Astrocyte of the spinal cord (primary cell): Measurements from ENCODE around the gene FUBP3.

Experiments
- DNase-seq: peaks from one replicate; pipeline ENCODE4 v3.0.0; 2011; ENCODE audit warnings: low read depth, low spot score
- H3K4me3 ChIP-seq: 2 replicates; pipeline ENCODE4 v1.5.1; 2011; ENCODE audit warnings: low read depth, mild to moderate bottlenecking, low read length, moderate library complexity
- in situ Hi-C: cut with HindIII; loops from 2 replicates; pipeline ENCODE4 v1.10.0; 2017; ENCODE audit warnings: low sequenced_read_pairs
- TF ChIP-seq, protein P1 (sequence below): IDR thresholded peaks from 2 replicates; pipeline ENCODE4 v1.5.1; 2012; ENCODE audit warnings: low read depth, mild to moderate bottlenecking, low read length, inconsistent platforms

FUBP3 gene

GRCh38 chr9:130667120-130667435 lies 87.7 kb downstream of the FUBP3 start:
- in situ Hi-C loops = no loop called here
- no peak for DNase-seq

GRCh38 chr9:130668196-130668595 lies 88.8 kb downstream of the FUBP3 start:
- in situ Hi-C loops = no loop called here
- no peak overlapping the region for H3K4me3 ChIP-seq
- no peak for DNase-seq
- TF ChIP-seq, protein P1, sequence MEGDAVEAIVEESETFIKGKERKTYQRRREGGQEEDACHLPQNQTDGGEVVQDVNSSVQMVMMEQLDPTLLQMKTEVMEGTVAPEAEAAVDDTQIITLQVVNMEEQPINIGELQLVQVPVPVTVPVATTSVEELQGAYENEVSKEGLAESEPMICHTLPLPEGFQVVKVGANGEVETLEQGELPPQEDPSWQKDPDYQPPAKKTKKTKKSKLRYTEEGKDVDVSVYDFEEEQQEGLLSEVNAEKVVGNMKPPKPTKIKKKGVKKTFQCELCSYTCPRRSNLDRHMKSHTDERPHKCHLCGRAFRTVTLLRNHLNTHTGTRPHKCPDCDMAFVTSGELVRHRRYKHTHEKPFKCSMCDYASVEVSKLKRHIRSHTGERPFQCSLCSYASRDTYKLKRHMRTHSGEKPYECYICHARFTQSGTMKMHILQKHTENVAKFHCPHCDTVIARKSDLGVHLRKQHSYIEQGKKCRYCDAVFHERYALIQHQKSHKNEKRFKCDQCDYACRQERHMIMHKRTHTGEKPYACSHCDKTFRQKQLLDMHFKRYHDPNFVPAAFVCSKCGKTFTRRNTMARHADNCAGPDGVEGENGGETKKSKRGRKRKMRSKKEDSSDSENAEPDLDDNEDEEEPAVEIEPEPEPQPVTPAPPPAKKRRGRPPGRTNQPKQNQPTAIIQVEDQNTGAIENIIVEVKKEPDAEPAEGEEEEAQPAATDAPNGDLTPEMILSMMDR = no peak

More at GRCh38 chr9:130667120-130667435, 87.7 kb downstream of the FUBP3 start:
- H3K4me3 ChIP-seq = no peak overlapping the region
- TF ChIP-seq, protein P1 = no peak

GRCh38 chr9:130668659-130669058 lies 89.3 kb downstream of the FUBP3 start:
- TF ChIP-seq, protein P1 = no peak
- DNase-seq = no peak
- in situ Hi-C loops = no loop called here
- H3K4me3 ChIP-seq = no peak overlapping the region

- no peak for DNase-seq
- TF ChIP-seq, protein P1 = no peak
- H3K4me3 ChIP-seq = no peak overlapping the region
- in situ Hi-C loops = no loop called here
These were observed 90.6 kb downstream of the FUBP3 start for GRCh38 chr9:130669965-130670364.

DNA sequence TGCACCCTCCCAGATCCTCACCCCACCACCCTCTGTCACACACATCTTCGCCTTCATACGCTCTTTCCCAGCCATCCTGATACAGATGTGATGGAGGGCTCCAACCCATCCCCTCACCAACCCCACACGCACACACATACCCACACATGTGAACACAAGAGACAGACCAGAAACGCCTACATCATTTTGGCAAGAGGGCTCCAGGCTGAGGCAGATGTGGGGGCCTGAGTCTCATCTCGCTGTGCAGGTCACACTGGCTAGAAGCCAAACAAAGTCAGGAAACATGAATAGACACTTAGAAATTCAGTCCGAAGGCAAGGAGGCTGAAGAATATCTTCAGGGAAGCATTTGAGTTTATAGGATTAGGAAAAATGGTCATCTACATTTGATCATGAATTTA lies 91.3 kb downstream of the FUBP3 start:
- in situ Hi-C loops = no loop called here
- no peak for DNase-seq
- H3K4me3 ChIP-seq = no peak overlapping the region
- TF ChIP-seq, protein P1 = no peak

- no peak for DNase-seq
- in situ Hi-C loops = no loop called here
- no peak overlapping the region for H3K4me3 ChIP-seq
- TF ChIP-seq, protein P1 = no peak
These were observed 93.1 kb downstream of the FUBP3 start for GRCh38 chr9:130672466-130672865.
